ENCODE measurements around the gene PCDHA7. TPM values are rescaled to one million over a fixed set of nuclear protein-coding genes. Genes with fewer than 3 reads are reported as not detected.
"Not testable (repeated sequence)": the region's sequence is repeated elsewhere in the genome, so short reads cannot be mapped to it uniquely, and the experiment has no call there.

Gene PCDHA7
- total RNA-seq, 4 donors from 2014 or later: 0.15 to 0.19 TPM; not detected in 2

DNA sequence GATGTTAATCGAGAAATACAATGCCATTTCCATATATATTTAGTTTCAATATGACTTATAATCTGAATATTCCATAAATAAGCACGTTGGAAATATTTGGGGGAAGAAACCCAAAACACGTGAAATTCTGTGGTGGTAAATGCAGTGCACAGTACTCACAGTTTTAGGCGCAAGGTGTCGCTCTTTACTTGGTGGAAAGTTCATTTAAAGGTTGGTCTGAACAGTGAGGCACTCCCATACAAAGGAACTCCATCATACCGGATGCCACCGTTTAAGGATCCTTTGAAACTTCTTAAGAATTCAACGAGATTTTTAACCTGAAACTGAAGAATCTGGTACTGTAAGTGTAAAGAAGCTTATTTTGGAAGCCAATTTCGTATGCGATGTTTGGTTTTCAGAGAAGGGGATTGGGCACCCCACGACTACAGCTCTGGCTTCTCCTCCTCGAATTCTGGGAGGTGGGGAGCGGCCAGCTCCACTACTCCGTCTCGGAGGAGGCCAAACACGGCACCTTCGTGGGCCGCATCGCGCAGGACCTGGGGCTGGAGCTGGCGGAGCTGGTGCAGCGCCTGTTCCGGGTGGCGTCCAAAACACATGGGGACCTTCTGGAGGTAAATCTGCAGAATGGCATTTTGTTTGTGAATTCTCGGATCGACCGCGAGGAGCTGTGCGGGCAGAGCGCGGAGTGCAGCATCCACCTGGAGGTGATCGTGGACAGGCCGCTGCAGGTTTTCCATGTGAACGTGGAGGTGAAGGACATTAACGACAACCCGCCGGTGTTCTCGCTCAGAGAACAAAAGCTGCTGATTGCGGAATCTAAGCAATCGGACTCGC is 34.9 kb downstream of the PCDHA7 start, which contains the start of gene PCDHA11:
Gene PCDHA11 (plus strand): TSS at position 237 of the 834 bp plus-strand sequence. CDS start 147 bp downstream, at position 384.
- H3K9me3 ChIP-seq: peaks cover 0 to 29% (median 13%) of the 10 kb centered on the region in 3 donors
- H3K4me3 ChIP-seq: peak within 1 kb of the TSS in 1 of 4 donors; percentile 15
- no peaks in the 10 kb centered on the region for H3K4me1 ChIP-seq
- no peaks in the 10 kb centered on the region for H3K36me3 ChIP-seq
- 24 to 28% methylated on average over 31 to 33 of the region's 41 CpGs for WGBS, 2 donors
- no peak for DNase-seq
- H3K27me3 ChIP-seq: peaks cover 0 to 17% (median 0%) of the 10 kb centered on the region in 4 donors
- intact Hi-C loops (cut with DNase I): no loop called here
- no peak within 1 kb of the TSS for H3K27ac ChIP-seq
- TF ChIP-seq POLR2A (IDR thresholded peaks at IDR 0.05): no peak
- TF ChIP-seq, protein P1, sequence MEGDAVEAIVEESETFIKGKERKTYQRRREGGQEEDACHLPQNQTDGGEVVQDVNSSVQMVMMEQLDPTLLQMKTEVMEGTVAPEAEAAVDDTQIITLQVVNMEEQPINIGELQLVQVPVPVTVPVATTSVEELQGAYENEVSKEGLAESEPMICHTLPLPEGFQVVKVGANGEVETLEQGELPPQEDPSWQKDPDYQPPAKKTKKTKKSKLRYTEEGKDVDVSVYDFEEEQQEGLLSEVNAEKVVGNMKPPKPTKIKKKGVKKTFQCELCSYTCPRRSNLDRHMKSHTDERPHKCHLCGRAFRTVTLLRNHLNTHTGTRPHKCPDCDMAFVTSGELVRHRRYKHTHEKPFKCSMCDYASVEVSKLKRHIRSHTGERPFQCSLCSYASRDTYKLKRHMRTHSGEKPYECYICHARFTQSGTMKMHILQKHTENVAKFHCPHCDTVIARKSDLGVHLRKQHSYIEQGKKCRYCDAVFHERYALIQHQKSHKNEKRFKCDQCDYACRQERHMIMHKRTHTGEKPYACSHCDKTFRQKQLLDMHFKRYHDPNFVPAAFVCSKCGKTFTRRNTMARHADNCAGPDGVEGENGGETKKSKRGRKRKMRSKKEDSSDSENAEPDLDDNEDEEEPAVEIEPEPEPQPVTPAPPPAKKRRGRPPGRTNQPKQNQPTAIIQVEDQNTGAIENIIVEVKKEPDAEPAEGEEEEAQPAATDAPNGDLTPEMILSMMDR (IDR thresholded peaks at IDR 0.05): peak in 1 of 6 experiments; percentile 3

DNA sequence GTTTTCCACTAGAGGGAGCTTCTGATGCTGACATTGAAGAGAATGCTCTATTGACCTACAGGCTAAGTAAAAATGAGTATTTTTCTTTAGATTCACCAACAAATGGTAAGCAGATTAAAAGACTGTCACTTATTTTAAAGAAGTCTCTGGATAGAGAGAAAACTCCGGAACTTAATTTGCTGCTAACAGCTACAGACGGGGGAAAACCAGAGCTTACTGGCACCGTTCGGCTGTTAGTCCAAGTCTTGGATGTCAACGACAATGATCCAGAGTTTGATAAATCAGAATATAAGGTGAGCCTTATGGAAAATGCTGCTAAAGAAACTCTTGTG is 35.5 kb downstream of the PCDHA7 start:
- no peak overlapping the region for H3K27ac ChIP-seq
- no peak for DNase-seq
- H3K9me3 ChIP-seq: peaks cover 0 to 29% (median 13%) of the 10 kb centered on the region in 3 donors
- intact Hi-C loops (cut with DNase I): no loop called here
- H3K36me3 ChIP-seq: no peaks in the 10 kb centered on the region
- TF ChIP-seq, protein P1 (IDR thresholded peaks at IDR 0.05): no peak
- no peak for TF ChIP-seq POLR2A (IDR thresholded peaks at IDR 0.05)
- no peaks in the 10 kb centered on the region for H3K4me1 ChIP-seq
- WGBS, 2 donors: 64 to 65% methylated on average over 5 of the region's 5 CpGs
- no peak overlapping the region for H3K4me3 ChIP-seq
- H3K27me3 ChIP-seq: peaks cover 0 to 17% (median 0%) of the 10 kb centered on the region in 4 donors

DNA sequence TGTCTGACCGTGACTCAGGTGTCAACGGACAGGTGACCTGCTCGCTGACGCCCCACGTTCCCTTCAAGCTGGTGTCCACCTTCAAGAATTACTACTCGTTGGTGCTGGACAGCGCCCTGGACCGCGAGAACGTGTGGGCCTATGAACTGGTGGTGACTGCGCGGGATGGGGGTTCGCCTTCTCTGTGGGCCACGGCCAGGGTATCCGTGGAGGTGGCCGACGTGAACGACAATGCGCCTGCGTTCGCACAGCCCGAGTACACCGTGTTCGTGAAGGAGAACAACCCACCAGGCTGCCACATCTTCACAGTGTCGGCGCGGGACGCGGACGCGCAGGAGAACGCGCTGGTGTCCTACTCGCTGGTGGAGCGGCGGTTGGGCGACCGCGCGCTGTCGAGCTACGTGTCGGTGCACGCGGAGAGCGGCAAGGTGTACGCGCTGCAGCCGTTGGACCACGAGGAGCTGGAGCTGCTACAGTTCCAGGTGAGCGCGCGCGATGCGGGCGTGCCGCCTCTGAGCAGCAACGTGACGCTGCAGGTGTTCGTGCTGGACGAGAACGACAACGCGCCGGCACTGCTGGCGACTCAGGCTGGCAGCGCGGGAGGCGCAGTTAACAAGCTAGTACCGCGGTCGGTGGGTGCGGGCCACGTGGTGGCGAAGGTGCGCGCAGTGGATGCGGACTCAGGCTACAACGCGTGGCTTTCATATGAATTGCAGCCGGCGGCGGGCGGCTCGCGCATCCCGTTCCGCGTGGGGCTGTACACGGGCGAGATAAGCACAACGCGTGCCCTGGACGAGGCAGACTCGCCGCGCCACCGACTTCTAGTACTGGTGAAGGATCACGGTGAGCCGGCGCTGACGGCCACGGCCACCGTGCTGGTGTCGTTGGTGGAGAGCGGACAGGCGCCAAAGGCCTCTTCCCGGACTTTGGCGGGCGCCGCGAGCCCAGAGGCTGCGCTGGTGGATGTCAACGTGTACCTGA is 36.4 kb downstream of the PCDHA7 start:
- Histone ChIP-seq H3K9me3 (peaks cover 0 to 33% (median 17%) of the 10 kb centered on the region in 3 donors), H3K4me1 (no peaks in the 10 kb centered on the region), H3K27me3 (peaks cover 0 to 27% (median 0%) of the 10 kb centered on the region in 4 donors), H3K36me3 (no peaks in the 10 kb centered on the region), H3K4me3 (no peak overlapping the region), H3K27ac (no peak overlapping the region)
- intact Hi-C loops (cut with DNase I): no loop called here
- no peak for DNase-seq
- WGBS, 2 donors: 60 to 69% methylated on average over 59 to 71 of the region's 114 CpGs
- no peak for TF ChIP-seq POLR2A (IDR thresholded peaks at IDR 0.05)
- TF ChIP-seq, protein P1 (IDR thresholded peaks at IDR 0.05): no peak

DNA sequence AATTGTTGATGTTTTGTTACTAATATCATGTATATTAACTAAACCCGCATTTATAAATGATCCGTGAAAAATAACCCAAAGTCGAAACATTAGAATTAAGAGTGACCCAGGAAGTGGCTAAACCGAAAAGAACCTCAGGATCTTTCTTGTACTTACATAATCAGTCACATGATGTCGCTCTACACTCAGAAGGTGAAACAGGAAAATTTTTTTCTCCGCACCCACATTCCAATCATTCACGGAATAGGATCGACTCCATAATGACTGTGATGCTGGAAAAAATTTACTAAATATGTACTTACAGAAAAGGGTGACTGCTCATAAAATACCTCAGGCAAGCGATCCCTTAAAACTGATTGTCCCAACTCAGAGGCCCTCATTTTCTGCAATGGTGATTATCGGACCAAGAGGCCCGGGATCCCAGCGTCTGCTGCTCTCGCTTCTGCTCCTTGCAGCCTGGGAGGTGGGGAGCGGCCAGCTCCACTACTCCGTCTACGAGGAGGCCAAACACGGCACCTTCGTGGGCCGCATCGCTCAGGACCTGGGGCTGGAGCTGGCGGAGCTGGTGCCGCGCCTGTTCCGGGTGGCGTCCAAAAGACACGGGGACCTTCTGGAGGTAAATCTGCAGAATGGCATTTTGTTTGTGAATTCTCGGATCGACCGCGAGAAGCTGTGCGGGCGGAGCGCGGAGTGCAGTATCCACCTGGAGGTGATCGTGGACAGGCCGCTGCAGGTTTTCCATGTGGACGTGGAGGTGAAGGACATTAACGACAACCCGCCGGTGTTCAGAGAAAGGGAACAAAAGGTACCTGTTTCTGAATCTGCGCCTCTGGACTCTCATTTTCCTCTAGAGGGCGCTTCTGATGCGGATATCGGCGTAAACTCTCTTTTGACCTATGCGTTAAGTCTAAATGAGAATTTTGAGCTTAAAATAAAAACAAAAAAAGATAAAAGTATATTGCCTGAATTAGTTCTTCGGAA is 41.3 kb downstream of the PCDHA7 start, which contains the start of gene PCDHA12:
Gene PCDHA12 (plus strand): TSS at position 224 of the 981 bp plus-strand sequence. CDS start 165 bp downstream, at position 389.
- peaks cover 0 to 47% (median 0%) of the 10 kb centered on the region in 4 donors for H3K27me3 ChIP-seq
- DNase-seq: no peak
- peaks cover 0 to 48% (median 30%) of the 10 kb centered on the region in 3 donors for H3K9me3 ChIP-seq
- intact Hi-C loops (cut with DNase I): no loop called here
- no peak within 1 kb of the TSS for H3K4me3 ChIP-seq
- H3K27ac ChIP-seq: no peak within 1 kb of the TSS
- H3K4me1 ChIP-seq: no peaks in the 10 kb centered on the region
- no peaks in the 10 kb centered on the region for H3K36me3 ChIP-seq
- 23 to 39% methylated on average over 22 to 30 of the region's 47 CpGs for WGBS, 2 donors
- no peak for TF ChIP-seq POLR2A (IDR thresholded peaks at IDR 0.05)
- TF ChIP-seq, protein P1 (IDR thresholded peaks at IDR 0.05): no peak

DNA sequence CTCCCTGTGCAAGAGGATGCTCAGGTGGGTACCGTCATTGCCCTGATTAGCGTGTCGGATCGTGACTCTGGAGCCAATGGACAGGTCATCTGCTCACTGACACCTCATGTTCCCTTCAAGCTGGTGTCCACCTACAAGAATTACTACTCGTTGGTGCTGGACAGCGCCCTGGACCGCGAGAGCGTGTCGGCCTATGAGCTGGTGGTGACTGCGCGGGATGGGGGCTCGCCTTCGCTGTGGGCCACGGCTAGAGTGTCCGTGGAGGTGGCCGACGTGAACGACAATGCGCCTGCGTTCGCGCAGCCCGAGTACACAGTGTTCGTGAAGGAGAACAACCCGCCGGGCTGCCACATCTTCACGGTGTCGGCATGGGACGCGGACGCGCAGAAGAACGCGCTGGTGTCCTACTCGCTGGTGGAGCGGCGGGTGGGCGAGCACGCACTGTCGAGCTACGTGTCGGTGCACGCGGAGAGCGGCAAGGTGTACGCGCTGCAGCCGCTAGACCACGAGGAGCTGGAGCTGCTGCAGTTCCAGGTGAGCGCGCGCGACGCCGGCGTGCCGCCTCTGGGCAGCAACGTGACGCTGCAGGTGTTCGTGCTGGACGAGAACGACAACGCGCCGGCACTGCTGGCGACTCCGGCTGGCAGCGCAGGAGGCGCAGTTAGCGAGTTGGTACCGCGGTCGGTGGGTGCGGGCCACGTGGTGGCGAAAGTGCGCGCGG is 42.6 kb downstream of the PCDHA7 start:
- H3K4me1 ChIP-seq; H3K4me3 ChIP-seq; H3K27ac ChIP-seq; H3K36me3 ChIP-seq; DNase-seq; intact Hi-C loops (cut with DNase I): not testable (repeated sequence)
- Histone ChIP-seq H3K9me3 (peaks cover 0 to 40% (median 22%) of the 10 kb centered on the region in 3 donors), H3K27me3 (peaks cover 0 to 37% (median 0%) of the 10 kb centered on the region in 4 donors)
- WGBS, 2 donors: 53 to 70% methylated on average over 48 to 50 of the region's 80 CpGs
